Ecto neural progenitor cell (in vitro differentiated cells): Measurements from ENCODE around the gene ARHGAP45.
A peak's percentile ranks its signal among the peaks of the same experiment; 100 is the strongest.

ENCODE experiments used
- DNase-seq: peaks from one replicate; pipeline ENCODE4 v3.0.0-alpha.2; 2018; ENCODE audit warnings: low spot score

The ARHGAP45 gene

GRCh38 chr19:1070576-1070930 lies 3.6 kb downstream of the ARHGAP45 start:
- DNase-seq = no peak

- peak; percentile 66 for DNase-seq
These were observed 4.2 kb downstream of the ARHGAP45 start for GRCh38 chr19:1070931-1071791.

GRCh38 chr19:1072371-1073015 lies 5.5 kb downstream of the ARHGAP45 start:
- DNase-seq = no peak

GRCh38 chr19:1073063-1073955 lies 6.3 kb downstream of the ARHGAP45 start:
- DNase-seq = no peak

- DNase-seq = no peak
These were observed 7.1 kb downstream of the ARHGAP45 start for GRCh38 chr19:1073956-1074517.

GRCh38 chr19:1074544-1075283 lies 7.7 kb downstream of the ARHGAP45 start:
- DNase-seq = no peak

- no peak for DNase-seq
These were observed 9.0 kb downstream of the ARHGAP45 start for GRCh38 chr19:1076046-1076386.

- DNase-seq = no peak
These were observed 10.0 kb downstream of the ARHGAP45 start for GRCh38 chr19:1076951-1077350.

GRCh38 chr19:1079566-1080111 lies 12.7 kb downstream of the ARHGAP45 start:
- DNase-seq = no peak

- no peak for DNase-seq
These were observed 13.6 kb downstream of the ARHGAP45 start for GRCh38 chr19:1080360-1081161.

GRCh38 chr19:1081301-1082164 lies 14.6 kb downstream of the ARHGAP45 start:
- DNase-seq = peak; percentile 79

GRCh38 chr19:1082165-1082927 lies 15.4 kb downstream of the ARHGAP45 start:
- peak; percentile 98 for DNase-seq

- no peak for DNase-seq
These were observed 16.2 kb downstream of the ARHGAP45 start for GRCh38 chr19:1082928-1083816.

- no peak for DNase-seq
These were observed 17.3 kb downstream of the ARHGAP45 start for GRCh38 chr19:1084024-1084868.

GRCh38 chr19:1085053-1085658 lies 18.2 kb downstream of the ARHGAP45 start:
- DNase-seq = no peak
